Thyroid gland (tissue), 4 donors: ENCODE data around the gene LRFN5. TPM values are rescaled to one million over a fixed set of nuclear protein-coding genes. Genes with fewer than 3 reads are reported as not detected.

Source experiments
- DNase-seq, 2 donors: peaks; one replicate each; pipeline ENCODE4 v3.0.0-alpha.2; 2019
- H3K27ac ChIP-seq, 3 donors: fragments of 200-600 bp; sonication (generic); 1 replicate in 2 of 3; 2 replicates in 1 of 3; pipeline ENCODE4 v1.5.1; 2016 to 2019; ENCODE audit warnings: mild to moderate bottlenecking in 1 of 3, moderate library complexity in 1 of 3
- H3K27me3 ChIP-seq: fragments of 200-600 bp; sonication (generic); one replicate; pipeline ENCODE4 v1.5.1; 2019
- H3K36me3 ChIP-seq, 2 donors: fragments of 200-600 bp; sonication (generic); one replicate each; pipeline ENCODE4 v1.5.1; 2016 to 2019
- H3K4me1 ChIP-seq, 2 donors: fragments of 200-600 bp; sonication (generic); one replicate each; pipeline ENCODE4 v1.5.1; 2017 to 2019
- H3K4me3 ChIP-seq, 3 donors: fragments of 200-600 bp; sonication (generic); replicated peaks in 1 of 3; 1 replicate in 2 of 3; 2 replicates in 1 of 3; pipeline ENCODE4 v1.5.1; 2016; ENCODE audit warnings: mild to moderate bottlenecking in 1 of 3
- H3K9me3 ChIP-seq: fragments of 200-600 bp; sonication (generic); one replicate; pipeline ENCODE4 v1.5.1; 2017
- POLR2A ChIP-seq, 2 donors: fragments of 450-650 bp; IDR thresholded peaks; one replicate each; pipeline ENCODE4 v1.6.1; 2017; ENCODE audit warnings: antibody characterized with exemption in 2 of 2, mild to moderate bottlenecking in 2 of 2, moderate library complexity in 1 of 2
- WGBS, 2 donors: methylation state at CpG; one replicate each; pipeline ENCODE4 v1.1.5; 2017; 5-methylcytosine and 5-hydroxymethylcytosine counted together
- intact Hi-C: fragments of 100-400 bp; cut with DNase I; formaldehyde crosslinking; loops from one replicate; pipeline ENCODE4 v1.15.1; 2023
- total RNA-seq, 4 donors: library from RNA; depleted of rRNA; stranded (reverse); fragments of >200 nt; gene quantifications; one replicate each; pipeline ENCODE4 v1.2.3, GENCODE V29; 2016
- TF ChIP-seq, protein P1 (sequence below), 6 experiments: fragments of 200-600 bp in 3 of 6; fragments of 450-650 bp in 3 of 6; sonication (generic) in 3 of 6; IDR thresholded peaks; one replicate each; pipeline ENCODE4 v1.5.1; 2016 to 2019; ENCODE audit warnings: antibody characterized with exemption in 6 of 6, mild to moderate bottlenecking in 2 of 6, inconsistent platforms in 1 of 6, moderate library complexity in 1 of 6

Gene LRFN5
- total RNA-seq, 4 donors from 2014 or later = 1.5 to 5.3 (median 3.2) TPM

GRCh38 chr14:41606282-41606531, 469 bp upstream of the LRFN5 start:
- no peak for DNase-seq
- WGBS, 2 donors = 4 to 19% methylated on average over 7 of the region's 7 CpGs
- intact Hi-C loops = no loop called here
- Histone ChIP-seq H3K9me3 (no peaks in the 10 kb centered on the region), H3K27ac (peak overlapping the region in 2 of 3 donors; percentile 46 to 62), H3K36me3 (no peaks in the 10 kb centered on the region), H3K27me3 (peaks cover 6% of the 10 kb centered on the region), H3K4me3 (peak overlapping the region in 1 of 3 donors; percentile 30), H3K4me1 (peaks cover 7 to 9% of the 10 kb centered on the region in 2 donors)
- TF ChIP-seq, protein P1, sequence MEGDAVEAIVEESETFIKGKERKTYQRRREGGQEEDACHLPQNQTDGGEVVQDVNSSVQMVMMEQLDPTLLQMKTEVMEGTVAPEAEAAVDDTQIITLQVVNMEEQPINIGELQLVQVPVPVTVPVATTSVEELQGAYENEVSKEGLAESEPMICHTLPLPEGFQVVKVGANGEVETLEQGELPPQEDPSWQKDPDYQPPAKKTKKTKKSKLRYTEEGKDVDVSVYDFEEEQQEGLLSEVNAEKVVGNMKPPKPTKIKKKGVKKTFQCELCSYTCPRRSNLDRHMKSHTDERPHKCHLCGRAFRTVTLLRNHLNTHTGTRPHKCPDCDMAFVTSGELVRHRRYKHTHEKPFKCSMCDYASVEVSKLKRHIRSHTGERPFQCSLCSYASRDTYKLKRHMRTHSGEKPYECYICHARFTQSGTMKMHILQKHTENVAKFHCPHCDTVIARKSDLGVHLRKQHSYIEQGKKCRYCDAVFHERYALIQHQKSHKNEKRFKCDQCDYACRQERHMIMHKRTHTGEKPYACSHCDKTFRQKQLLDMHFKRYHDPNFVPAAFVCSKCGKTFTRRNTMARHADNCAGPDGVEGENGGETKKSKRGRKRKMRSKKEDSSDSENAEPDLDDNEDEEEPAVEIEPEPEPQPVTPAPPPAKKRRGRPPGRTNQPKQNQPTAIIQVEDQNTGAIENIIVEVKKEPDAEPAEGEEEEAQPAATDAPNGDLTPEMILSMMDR (IDR thresholded peaks at IDR 0.05) = no peak
- no peak for TF ChIP-seq POLR2A (IDR thresholded peaks at IDR 0.05)

DNA sequence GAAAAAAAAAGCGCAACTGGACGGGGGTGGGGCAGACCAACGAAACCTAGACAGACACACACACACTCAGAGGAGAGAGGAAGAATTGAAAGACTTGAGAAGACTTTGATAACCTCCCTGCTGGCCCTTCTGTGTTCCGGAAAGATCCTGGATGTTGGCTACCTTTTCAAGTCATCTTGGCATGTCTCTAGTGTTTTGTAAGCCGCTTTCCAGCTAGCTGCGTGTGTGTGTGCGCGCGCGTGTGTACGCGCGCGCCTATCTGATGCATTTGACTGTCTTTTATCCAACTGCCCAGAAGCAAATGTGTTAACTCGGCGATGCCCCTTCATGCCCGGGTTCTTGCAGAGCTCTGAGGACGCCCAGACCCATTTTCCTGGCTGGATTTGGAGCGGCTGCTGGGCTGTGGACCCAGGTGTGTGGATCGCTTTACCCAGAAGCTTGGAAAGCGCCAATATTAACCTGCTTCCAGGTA, 664 bp downstream of the LRFN5 start:
- 1 to 2% methylated on average over 19 to 21 of the region's 21 CpGs for WGBS, 2 donors
- peaks cover 6% of the 10 kb centered on the region for H3K27me3 ChIP-seq
- peak overlapping the region in 2 of 3 donors; percentile 4 to 30 for H3K4me3 ChIP-seq
- no peaks in the 10 kb centered on the region for H3K36me3 ChIP-seq
- H3K27ac ChIP-seq = peak overlapping the region in 2 of 3 donors; percentile 17 to 62
- intact Hi-C loops = no loop called here
- no peak for DNase-seq
- peaks cover 7 to 9% of the 10 kb centered on the region in 2 donors for H3K4me1 ChIP-seq
- no peak for TF ChIP-seq POLR2A (IDR thresholded peaks at IDR 0.05)
- TF ChIP-seq, protein P1 (IDR thresholded peaks at IDR 0.05) = no peak
- H3K9me3 ChIP-seq = no peaks in the 10 kb centered on the region

- WGBS, 2 donors = 2% methylated on average over 29 to 55 of the region's 55 CpGs
- intact Hi-C loops = no loop called here
- no peak for DNase-seq
- no peak overlapping the region for H3K27ac ChIP-seq
- H3K27me3 ChIP-seq = peaks cover 6% of the 10 kb centered on the region
- peaks cover 7 to 9% of the 10 kb centered on the region in 2 donors for H3K4me1 ChIP-seq
- no peak for TF ChIP-seq POLR2A (IDR thresholded peaks at IDR 0.05)
- TF ChIP-seq, protein P1 (IDR thresholded peaks at IDR 0.05) = no peak
- H3K36me3 ChIP-seq = no peaks in the 10 kb centered on the region
- H3K9me3 ChIP-seq = no peaks in the 10 kb centered on the region
- H3K4me3 ChIP-seq = peak overlapping the region in 1 of 3 donors; percentile 30
Measured at GRCh38 chr14:41607966-41608663, 1.4 kb downstream of the LRFN5 start.

DNA sequence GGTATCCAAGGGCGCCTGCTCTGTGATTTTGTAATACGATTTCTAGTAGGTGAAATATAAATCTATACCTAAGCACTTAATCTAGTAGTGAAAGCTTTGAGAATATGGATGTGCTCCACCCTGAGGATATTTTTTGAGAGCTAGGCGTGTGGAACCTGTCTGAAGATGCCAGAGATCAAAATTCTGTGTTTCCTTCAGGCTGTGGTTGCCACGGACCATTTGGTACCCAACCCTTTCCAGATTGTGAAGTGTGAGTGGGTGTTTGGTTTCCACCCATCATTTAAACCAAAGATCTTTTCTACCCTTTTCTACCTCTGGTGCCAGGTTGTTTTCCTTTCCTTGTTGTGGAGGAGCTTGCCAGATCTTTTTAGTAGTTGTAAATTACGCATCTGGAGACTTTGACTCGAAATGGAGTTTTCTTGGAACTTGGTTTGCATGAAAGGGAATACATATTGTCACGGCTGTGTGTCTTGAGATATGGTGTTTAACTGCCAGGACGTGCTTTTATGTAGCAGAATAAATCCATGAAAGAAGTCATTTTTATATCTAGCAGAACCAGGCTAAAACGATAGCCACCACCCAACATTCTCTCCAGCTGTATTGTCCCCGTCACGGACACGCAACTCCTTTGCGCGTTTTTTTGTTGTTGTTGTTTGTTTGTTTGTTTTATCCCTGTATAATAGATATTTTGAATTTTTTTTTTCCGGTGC, 2.2 kb downstream of the LRFN5 start:
- intact Hi-C loops = no loop called here
- DNase-seq = no peak
- TF ChIP-seq, protein P1 (IDR thresholded peaks at IDR 0.05) = no peak
- no peak for TF ChIP-seq POLR2A (IDR thresholded peaks at IDR 0.05)

DNA sequence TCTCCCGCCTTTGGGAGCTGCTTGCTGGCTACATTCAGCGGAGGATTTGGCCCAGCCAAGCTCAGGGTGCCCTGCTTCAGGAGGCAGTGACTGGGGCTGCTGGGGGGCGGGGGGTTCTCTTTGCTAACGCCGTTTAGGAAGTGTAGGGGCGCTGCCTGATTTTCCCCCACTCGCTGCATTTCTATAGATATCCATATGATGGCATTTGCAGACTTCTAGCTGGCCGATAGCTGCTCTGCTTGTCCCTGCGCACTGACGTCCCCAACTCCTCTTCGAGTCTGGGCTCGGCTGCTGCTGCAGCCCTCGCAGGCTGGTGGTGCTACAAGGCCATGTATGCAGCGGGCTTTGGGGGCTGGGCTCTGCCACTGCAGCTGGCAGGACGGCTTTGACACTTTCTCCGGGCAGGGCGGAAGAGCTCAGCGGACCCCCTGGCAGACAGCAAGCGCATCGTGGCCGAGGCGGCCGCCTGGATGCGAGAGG, 3.1 kb downstream of the LRFN5 start:
- Histone ChIP-seq H3K27ac (no peak overlapping the region), H3K27me3 (peaks cover 6% of the 10 kb centered on the region), H3K9me3 (no peaks in the 10 kb centered on the region), H3K4me1 (peaks cover 7 to 9% of the 10 kb centered on the region in 2 donors), H3K36me3 (no peaks in the 10 kb centered on the region), H3K4me3 (no peak overlapping the region)
- peak; percentile 33 to 64 for DNase-seq
- intact Hi-C loops = no loop called here
- TF ChIP-seq, protein P1 (IDR thresholded peaks at IDR 0.05) = peak in 1 of 6 experiments; percentile 12
- no peak for TF ChIP-seq POLR2A (IDR thresholded peaks at IDR 0.05)
- 3 to 5% methylated on average over 20 to 24 of the region's 24 CpGs for WGBS, 2 donors

More for the DNA sequence above, 2.2 kb downstream of the LRFN5 start:
- no peaks in the 10 kb centered on the region for H3K36me3 ChIP-seq
- H3K27ac ChIP-seq = no peak overlapping the region
- WGBS, 2 donors = 24 to 32% methylated on average over 15 of the region's 15 CpGs
- no peaks in the 10 kb centered on the region for H3K9me3 ChIP-seq
- peaks cover 7 to 9% of the 10 kb centered on the region in 2 donors for H3K4me1 ChIP-seq
- peaks cover 6% of the 10 kb centered on the region for H3K27me3 ChIP-seq
- no peak overlapping the region for H3K4me3 ChIP-seq
